Non-pigmented ciliary epithelial cell (primary cell): Measurements from ENCODE around the gene UNC13B.

ENCODE experiments used
- DNase-seq: peaks from one replicate; pipeline ENCODE4 v3.0.0-alpha.2; 2010; ENCODE audit warnings: low read depth

UNC13B gene

GRCh38 chr9:35338086-35338485 is 176.3 kb downstream of the UNC13B start:
- DNase-seq = no peak

GRCh38 chr9:35338561-35339274 is 176.9 kb downstream of the UNC13B start:
- DNase-seq = no peak

GRCh38 chr9:35340046-35340445 is 178.2 kb downstream of the UNC13B start:
- DNase-seq = no peak

GRCh38 chr9:35341021-35341420 is 179.2 kb downstream of the UNC13B start:
- no peak for DNase-seq

GRCh38 chr9:35341585-35341984 is 179.8 kb downstream of the UNC13B start:
- DNase-seq = no peak

- no peak for DNase-seq
Observed at GRCh38 chr9:35342221-35342958, 180.6 kb downstream of the UNC13B start.

- DNase-seq = no peak
Observed at GRCh38 chr9:35348109-35348508, 186.3 kb downstream of the UNC13B start.

- no peak for DNase-seq
Observed at GRCh38 chr9:35349287-35349990, 187.6 kb downstream of the UNC13B start.

GRCh38 chr9:35350212-35350611 is 188.4 kb downstream of the UNC13B start:
- no peak for DNase-seq

- no peak for DNase-seq
Observed at GRCh38 chr9:35350827-35351549, 189.2 kb downstream of the UNC13B start.

GRCh38 chr9:35353731-35354365 is 192.0 kb downstream of the UNC13B start:
- no peak for DNase-seq

GRCh38 chr9:35355939-35356338 is 194.1 kb downstream of the UNC13B start:
- no peak for DNase-seq

- DNase-seq = no peak
Observed at GRCh38 chr9:35357116-35357515, 195.3 kb downstream of the UNC13B start.

- DNase-seq = no peak
Observed at GRCh38 chr9:35357826-35358225, 196.0 kb downstream of the UNC13B start.

GRCh38 chr9:35364817-35365585 is 203.2 kb downstream of the UNC13B start:
- DNase-seq = no peak

GRCh38 chr9:35366627-35367026 is 204.8 kb downstream of the UNC13B start:
- no peak for DNase-seq

GRCh38 chr9:35367451-35367850 is 205.6 kb downstream of the UNC13B start:
- DNase-seq = peak; percentile 92

GRCh38 chr9:35370241-35370640 is 208.4 kb downstream of the UNC13B start:
- no peak for DNase-seq

- DNase-seq = no peak
Observed at GRCh38 chr9:35374436-35374835, 212.6 kb downstream of the UNC13B start.

- no peak for DNase-seq
Observed at GRCh38 chr9:35374910-35375309, 213.1 kb downstream of the UNC13B start.

GRCh38 chr9:35380039-35380438 is 218.2 kb downstream of the UNC13B start:
- no peak for DNase-seq
